Upper lobe of right lung (tissue), 1 donor: ENCODE measurements around the gene IL23A. TPM values are rescaled to one million over a fixed set of nuclear protein-coding genes. Genes with fewer than 3 reads are reported as not detected.
"Not testable (repeated sequence)": the region's sequence is repeated elsewhere in the genome, so short reads cannot be mapped to it uniquely, and the experiment has no call there.

Source experiments
- ATAC-seq: fragments of 200-7000 bp; cut with Tn5 transposase; one replicate; pipeline ENCODE4 v1.9.1; 2020; ENCODE audit warnings: mild to moderate bottlenecking, moderate library complexity
- DNase-seq: peaks from one replicate; pipeline ENCODE4 v3.0.0-alpha.2; 2020
- H3K27ac ChIP-seq: fragments of 200-600 bp; one replicate; pipeline ENCODE4 v1.8.0; 2022
- H3K27me3 ChIP-seq: fragments of 200-600 bp; one replicate; pipeline ENCODE4 v1.8.0; 2022; ENCODE audit warnings: mild to moderate bottlenecking
- H3K36me3 ChIP-seq: fragments of 200-600 bp; one replicate; pipeline ENCODE4 v1.8.0; 2022
- H3K4me1 ChIP-seq: fragments of 200-600 bp; one replicate; pipeline ENCODE4 v1.8.0; 2022
- H3K4me3 ChIP-seq: fragments of 200-600 bp; one replicate; pipeline ENCODE4 v1.8.0; 2022; ENCODE audit warnings: mild to moderate bottlenecking
- H3K9me3 ChIP-seq: fragments of 200-600 bp; one replicate; pipeline ENCODE4 v1.8.0; 2022
- CTCF ChIP-seq: fragments of 200-600 bp; IDR thresholded peaks from one replicate; pipeline ENCODE4 v1.8.0; 2022; ENCODE audit warnings: antibody characterized with exemption
- intact Hi-C: fragments of 100-400 bp; cut with DNase I; formaldehyde crosslinking; loops from one replicate; pipeline ENCODE4 v1.11.0; 2022
- total RNA-seq: library from RNA; stranded (reverse); fragmentation: NEBNext Ultra II Directional; extraction: Animal tissue kit (Norgen Biotek cat#: 25700); gene quantifications from one replicate; pipeline ENCODE4 v1.2.1, GENCODE V29; 2021
- donor health status: DM: no; HTN: yes; CAD: no; lungs with severe emphysema.

Gene IL23A
- total RNA-seq, 1 donor from 2014 or later: 0.81 TPM

- DNase-seq (no peak), ATAC-seq (no peak)
- Histone ChIP-seq H3K27ac (no peak overlapping the region), H3K36me3 (peaks cover 24% of the 10 kb centered on the region), H3K27me3 (no peaks in the 10 kb centered on the region), H3K9me3 (no peaks in the 10 kb centered on the region), H3K4me3 (no peak overlapping the region), H3K4me1 (peaks cover 12% of the 10 kb centered on the region)
- intact Hi-C loops: loop anchor here (10.0 kb wide), 1 partner anchor 134 kb away; the partner anchor contains the start of gene SPRYD4
- no peak for TF ChIP-seq CTCF
These were observed 7.7 kb upstream of the IL23A start for GRCh38 chr12:56330936-56331490.

GRCh38 chr12:56332512-56333196 lies 6.0 kb upstream of the IL23A start:
- Histone ChIP-seq H3K9me3 (no peaks in the 10 kb centered on the region), H3K27ac (peak overlapping the region; percentile 97), H3K36me3 (peaks cover 8% of the 10 kb centered on the region), H3K4me3 (peak overlapping the region; percentile 71), H3K4me1 (peaks cover 12% of the 10 kb centered on the region), H3K27me3 (no peaks in the 10 kb centered on the region)
- intact Hi-C loops: loop anchor here (10.0 kb wide), 1 partner anchor 132 kb away; the partner anchor contains the start of gene SPRYD4
- DNase-seq: no peak
- no peak for ATAC-seq
- TF ChIP-seq CTCF: no peak

- DNase-seq: no peak
- H3K4me1 ChIP-seq: peaks cover 12% of the 10 kb centered on the region
- peak overlapping the region; percentile 71 for H3K4me3 ChIP-seq
- H3K9me3 ChIP-seq: no peaks in the 10 kb centered on the region
- H3K27ac ChIP-seq: peak overlapping the region; percentile 97
- peaks cover 2% of the 10 kb centered on the region for H3K36me3 ChIP-seq
- intact Hi-C loops: loop anchor here (10.0 kb wide), 1 partner anchor 132 kb away; the partner anchor contains the start of gene SPRYD4
- no peaks in the 10 kb centered on the region for H3K27me3 ChIP-seq
- ATAC-seq: peak; percentile 1
- no peak for TF ChIP-seq CTCF
These were observed 5.4 kb upstream of the IL23A start for GRCh38 chr12:56333197-56333678.

- DNase-seq (peak; percentile 96), ATAC-seq (peak; percentile 99)
- Histone ChIP-seq H3K27ac (peak within 1 kb of the TSS; percentile 97), H3K4me3 (peak within 1 kb of the TSS; percentile 71), H3K4me1 (peaks cover 12% of the 10 kb centered on the region), H3K36me3 (no peaks in the 10 kb centered on the region), H3K9me3 (no peaks in the 10 kb centered on the region), H3K27me3 (no peaks in the 10 kb centered on the region)
- intact Hi-C loops: loop anchor here (10.0 kb wide), 1 partner anchor 131 kb away; the partner anchor contains the start of gene SPRYD4
- peak; percentile 56 for TF ChIP-seq CTCF
These were observed 4.8 kb upstream of the IL23A start, which contains the start of gene PAN2 for GRCh38 chr12:56333679-56334489. TSS of gene PAN2 (minus strand) at chr12:56334000. CDS start at chr12:56333094, 906 bp downstream.

GRCh38 chr12:56334490-56334793 lies 4.2 kb upstream of the IL23A start:
- H3K27me3 ChIP-seq: no peaks in the 10 kb centered on the region
- intact Hi-C loops: loop anchor here (10.0 kb wide), 1 partner anchor 130 kb away; the partner anchor contains the start of gene SPRYD4
- H3K9me3 ChIP-seq: no peaks in the 10 kb centered on the region
- H3K27ac ChIP-seq: peak overlapping the region; percentile 97
- DNase-seq (no peak), ATAC-seq (no peak)
- peak overlapping the region; percentile 71 for H3K4me3 ChIP-seq
- H3K4me1 ChIP-seq: peaks cover 12% of the 10 kb centered on the region
- H3K36me3 ChIP-seq: no peaks in the 10 kb centered on the region
- peak; percentile 4 for TF ChIP-seq CTCF

- not testable (repeated sequence) for H3K9me3 ChIP-seq, H3K36me3 ChIP-seq, ATAC-seq, H3K27me3 ChIP-seq, H3K27ac ChIP-seq, DNase-seq, H3K4me3 ChIP-seq
- peaks cover 12% of the 10 kb centered on the region for H3K4me1 ChIP-seq
- intact Hi-C loops: loop anchor here (10.0 kb wide), 1 partner anchor 129 kb away; the partner anchor contains the start of gene SPRYD4
These were observed 3.2 kb upstream of the IL23A start for GRCh38 chr12:56335527-56335926.
